A673 (cell line): Measurements from ENCODE around the gene HIVEP1.

Experiments used
- EZH2 ChIP-seq: fragments of 200-600 bp; sonication (generic); IDR thresholded peaks from 2 replicates; pipeline ENCODE4 v1.6.1; 2017; ENCODE audit warnings: borderline replicate concordance, low read depth, mild to moderate bottlenecking, mixed read lengths, antibody characterized with exemption, low read length; ENCODE audit not compliant: poor library complexity, severe bottlenecking
- TF ChIP-seq, protein P1 (sequence below): fragments of 300-800, 200-600 bp; sonication (generic); conservative IDR thresholded peaks from 2 replicates; pipeline ENCODE4 v1.5.1; 2017; ENCODE audit warnings: low read depth, mild to moderate bottlenecking, antibody characterized with exemption, low read length, moderate library complexity, mixed read lengths

DNA sequence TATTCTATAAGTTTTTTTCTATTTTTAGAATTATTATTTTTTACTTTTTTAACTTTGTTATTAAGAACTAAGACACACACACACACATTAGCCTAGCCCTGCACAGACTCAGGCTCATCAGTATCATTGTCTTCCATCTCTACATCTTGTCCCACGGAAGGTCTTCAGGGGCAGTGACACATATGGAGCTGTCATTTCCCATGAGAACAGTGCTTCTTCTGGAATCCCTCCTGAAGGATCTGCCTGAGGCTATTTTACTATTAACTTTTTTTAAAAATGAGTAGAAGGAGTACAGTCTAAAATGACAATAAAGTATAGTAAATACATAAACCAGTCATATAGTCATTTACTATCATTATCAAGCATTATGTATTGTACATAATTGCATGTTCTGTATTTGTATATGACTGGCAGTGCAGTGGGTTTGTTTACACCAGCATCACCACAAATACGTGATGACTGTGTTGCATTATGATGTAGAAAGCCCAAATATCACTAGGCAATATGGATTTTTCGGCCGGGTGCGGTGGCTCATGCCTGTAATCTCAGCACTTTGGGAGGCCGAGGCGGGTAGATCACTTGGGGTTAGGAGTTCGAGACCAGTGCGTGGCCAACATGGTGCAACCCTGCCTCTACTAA is 57.9 kb downstream of the HIVEP1 start:
- TF ChIP-seq, protein P1, sequence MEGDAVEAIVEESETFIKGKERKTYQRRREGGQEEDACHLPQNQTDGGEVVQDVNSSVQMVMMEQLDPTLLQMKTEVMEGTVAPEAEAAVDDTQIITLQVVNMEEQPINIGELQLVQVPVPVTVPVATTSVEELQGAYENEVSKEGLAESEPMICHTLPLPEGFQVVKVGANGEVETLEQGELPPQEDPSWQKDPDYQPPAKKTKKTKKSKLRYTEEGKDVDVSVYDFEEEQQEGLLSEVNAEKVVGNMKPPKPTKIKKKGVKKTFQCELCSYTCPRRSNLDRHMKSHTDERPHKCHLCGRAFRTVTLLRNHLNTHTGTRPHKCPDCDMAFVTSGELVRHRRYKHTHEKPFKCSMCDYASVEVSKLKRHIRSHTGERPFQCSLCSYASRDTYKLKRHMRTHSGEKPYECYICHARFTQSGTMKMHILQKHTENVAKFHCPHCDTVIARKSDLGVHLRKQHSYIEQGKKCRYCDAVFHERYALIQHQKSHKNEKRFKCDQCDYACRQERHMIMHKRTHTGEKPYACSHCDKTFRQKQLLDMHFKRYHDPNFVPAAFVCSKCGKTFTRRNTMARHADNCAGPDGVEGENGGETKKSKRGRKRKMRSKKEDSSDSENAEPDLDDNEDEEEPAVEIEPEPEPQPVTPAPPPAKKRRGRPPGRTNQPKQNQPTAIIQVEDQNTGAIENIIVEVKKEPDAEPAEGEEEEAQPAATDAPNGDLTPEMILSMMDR = no peak
- TF ChIP-seq EZH2 = no peak
